Duodenal mucosa (tissue), 2 donors: Measurements from ENCODE around the gene RIMS1.

Experiments
- H3K27ac ChIP-seq: one replicate; pipeline ENCODE4 v1.7.0; 2013; ENCODE audit warnings: low read depth, low read length
- H3K27me3 ChIP-seq, 2 donors: one replicate each; pipeline ENCODE4 v1.7.0; 2013; ENCODE audit warnings: low read length in 2 of 2, control low read depth in 1 of 2; ENCODE audit not compliant: insufficient read depth in 2 of 2, control insufficient read depth in 1 of 2
- H3K36me3 ChIP-seq, 2 donors: one replicate each; pipeline ENCODE4 v1.7.0; 2013; ENCODE audit warnings: low read length in 2 of 2, control low read depth in 1 of 2; ENCODE audit not compliant: insufficient read depth in 2 of 2, control insufficient read depth in 1 of 2
- H3K4me1 ChIP-seq, 2 donors: one replicate each; pipeline ENCODE4 v1.7.0; 2013; ENCODE audit warnings: low read length in 2 of 2, control low read depth in 1 of 2; ENCODE audit not compliant: insufficient read depth in 2 of 2, control insufficient read depth in 1 of 2
- H3K4me3 ChIP-seq, 2 donors: one replicate each; pipeline ENCODE4 v1.7.0; 2013; ENCODE audit warnings: low read length in 2 of 2, low read depth in 1 of 2
- H3K9ac ChIP-seq, 2 donors: one replicate each; pipeline ENCODE4 v1.7.0; 2013; ENCODE audit warnings: low read length in 2 of 2, low read depth in 1 of 2
- H3K9me3 ChIP-seq, 2 donors: one replicate each; pipeline ENCODE4 v1.7.0; 2013; ENCODE audit warnings: low read length in 2 of 2, control low read depth in 1 of 2; ENCODE audit not compliant: control insufficient read depth in 1 of 2

Gene RIMS1, protein sequence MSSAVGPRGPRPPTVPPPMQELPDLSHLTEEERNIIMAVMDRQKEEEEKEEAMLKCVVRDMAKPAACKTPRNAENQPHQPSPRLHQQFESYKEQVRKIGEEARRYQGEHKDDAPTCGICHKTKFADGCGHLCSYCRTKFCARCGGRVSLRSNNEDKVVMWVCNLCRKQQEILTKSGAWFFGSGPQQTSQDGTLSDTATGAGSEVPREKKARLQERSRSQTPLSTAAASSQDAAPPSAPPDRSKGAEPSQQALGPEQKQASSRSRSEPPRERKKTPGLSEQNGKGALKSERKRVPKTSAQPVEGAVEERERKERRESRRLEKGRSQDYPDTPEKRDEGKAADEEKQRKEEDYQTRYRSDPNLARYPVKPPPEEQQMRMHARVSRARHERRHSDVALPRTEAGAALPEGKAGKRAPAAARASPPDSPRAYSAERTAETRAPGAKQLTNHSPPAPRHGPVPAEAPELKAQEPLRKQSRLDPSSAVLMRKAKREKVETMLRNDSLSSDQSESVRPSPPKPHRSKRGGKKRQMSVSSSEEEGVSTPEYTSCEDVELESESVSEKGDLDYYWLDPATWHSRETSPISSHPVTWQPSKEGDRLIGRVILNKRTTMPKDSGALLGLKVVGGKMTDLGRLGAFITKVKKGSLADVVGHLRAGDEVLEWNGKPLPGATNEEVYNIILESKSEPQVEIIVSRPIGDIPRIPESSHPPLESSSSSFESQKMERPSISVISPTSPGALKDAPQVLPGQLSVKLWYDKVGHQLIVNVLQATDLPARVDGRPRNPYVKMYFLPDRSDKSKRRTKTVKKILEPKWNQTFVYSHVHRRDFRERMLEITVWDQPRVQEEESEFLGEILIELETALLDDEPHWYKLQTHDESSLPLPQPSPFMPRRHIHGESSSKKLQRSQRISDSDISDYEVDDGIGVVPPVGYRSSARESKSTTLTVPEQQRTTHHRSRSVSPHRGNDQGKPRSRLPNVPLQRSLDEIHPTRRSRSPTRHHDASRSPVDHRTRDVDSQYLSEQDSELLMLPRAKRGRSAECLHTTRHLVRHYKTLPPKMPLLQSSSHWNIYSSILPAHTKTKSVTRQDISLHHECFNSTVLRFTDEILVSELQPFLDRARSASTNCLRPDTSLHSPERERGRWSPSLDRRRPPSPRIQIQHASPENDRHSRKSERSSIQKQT (N-terminal part only)

GRCh38 chr6:71886184-71887005 is at the start of gene RIMS1:
Gene RIMS1 (plus strand): TSS chr6:71886550. CDS start chr6:71887024, 474 bp downstream.
- Histone ChIP-seq H3K9me3 (no peaks in the 10 kb centered on the region), H3K4me3 (no peak within 1 kb of the TSS), H3K36me3 (no peaks in the 10 kb centered on the region), H3K9ac (no peak within 1 kb of the TSS), H3K4me1 (no peaks in the 10 kb centered on the region), H3K27ac (no peak within 1 kb of the TSS), H3K27me3 (peaks cover 0 to 6% of the 10 kb centered on the region in 2 donors)

GRCh38 chr6:71851214-71851613 is 35.1 kb upstream of the RIMS1 start:
- H3K27me3 ChIP-seq, result no peaks in the 10 kb centered on the region
- H3K27ac ChIP-seq, result no peak overlapping the region
- no peaks in the 10 kb centered on the region for H3K9me3 ChIP-seq
- H3K36me3 ChIP-seq, result no peaks in the 10 kb centered on the region
- no peak overlapping the region for H3K9ac ChIP-seq
- no peaks in the 10 kb centered on the region for H3K4me1 ChIP-seq
- no peak overlapping the region for H3K4me3 ChIP-seq

GRCh38 chr6:71852948-71853347 is 33.4 kb upstream of the RIMS1 start:
- Histone ChIP-seq H3K36me3 (no peaks in the 10 kb centered on the region), H3K27me3 (no peaks in the 10 kb centered on the region), H3K4me3 (no peak overlapping the region), H3K9ac (no peak overlapping the region), H3K9me3 (no peaks in the 10 kb centered on the region), H3K4me1 (no peaks in the 10 kb centered on the region), H3K27ac (no peak overlapping the region)

- Histone ChIP-seq H3K4me3 (no peak overlapping the region), H3K27me3 (no peaks in the 10 kb centered on the region), H3K9me3 (no peaks in the 10 kb centered on the region), H3K4me1 (no peaks in the 10 kb centered on the region), H3K9ac (no peak overlapping the region), H3K36me3 (no peaks in the 10 kb centered on the region), H3K27ac (no peak overlapping the region)
Observed at GRCh38 chr6:71855406-71855805, 30.9 kb upstream of the RIMS1 start.

- Histone ChIP-seq H3K4me3 (no peak overlapping the region), H3K9me3 (no peaks in the 10 kb centered on the region), H3K4me1 (no peaks in the 10 kb centered on the region), H3K27me3 (no peaks in the 10 kb centered on the region), H3K9ac (no peak overlapping the region), H3K27ac (no peak overlapping the region), H3K36me3 (no peaks in the 10 kb centered on the region)
Observed at GRCh38 chr6:71879016-71879415, 7.3 kb upstream of the RIMS1 start.

- H3K27ac ChIP-seq, result no peak overlapping the region
- H3K27me3 ChIP-seq, result peaks cover 0 to 6% of the 10 kb centered on the region in 2 donors
Observed at GRCh38 chr6:71887006-71887743, 825 bp downstream of the RIMS1 start.

DNA sequence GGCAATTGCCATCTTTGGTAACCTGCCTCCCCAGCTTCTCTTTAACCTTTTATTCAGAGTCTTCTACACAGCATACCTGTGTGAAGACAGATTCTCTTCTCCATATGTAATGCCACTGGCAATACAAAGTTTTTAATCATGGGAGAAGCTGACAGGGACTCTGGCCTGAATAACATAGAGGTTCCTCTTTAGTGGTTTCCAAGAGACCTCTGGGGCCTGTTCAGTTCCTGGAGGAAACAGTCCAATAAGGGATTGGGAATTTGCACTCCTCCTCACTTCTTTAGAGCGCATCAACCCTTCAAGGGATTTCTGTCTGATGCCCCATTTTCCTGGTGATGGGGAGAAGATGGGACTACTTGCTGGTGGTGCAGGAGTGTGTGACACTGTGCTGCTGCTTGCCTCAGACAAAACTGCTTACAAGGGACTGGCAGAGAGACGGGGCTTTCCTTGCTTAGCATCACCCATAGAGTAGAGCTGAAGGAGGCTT is 1.4 kb downstream of the RIMS1 start:
- Histone ChIP-seq H3K27me3 (peaks cover 0 to 6% of the 10 kb centered on the region in 2 donors), H3K27ac (no peak overlapping the region), H3K9me3 (no peaks in the 10 kb centered on the region), H3K36me3 (no peaks in the 10 kb centered on the region), H3K9ac (no peak overlapping the region), H3K4me3 (no peak overlapping the region), H3K4me1 (no peaks in the 10 kb centered on the region)

More at GRCh38 chr6:71887006-71887743, 825 bp downstream of the RIMS1 start:
- Histone ChIP-seq H3K4me1 (no peaks in the 10 kb centered on the region), H3K9me3 (no peaks in the 10 kb centered on the region), H3K4me3 (no peak overlapping the region), H3K36me3 (no peaks in the 10 kb centered on the region), H3K9ac (no peak overlapping the region)

- Histone ChIP-seq H3K27ac (no peak overlapping the region), H3K4me1 (no peaks in the 10 kb centered on the region), H3K27me3 (peaks cover 0 to 6% of the 10 kb centered on the region in 2 donors), H3K9ac (no peak overlapping the region), H3K4me3 (no peak overlapping the region), H3K36me3 (no peaks in the 10 kb centered on the region), H3K9me3 (no peaks in the 10 kb centered on the region)
Observed at GRCh38 chr6:71888756-71889340, 2.5 kb downstream of the RIMS1 start.
